ENCODE measurements around the gene ITGB7. TPM values are rescaled to one million over a fixed set of nuclear protein-coding genes. Genes with fewer than 3 reads are reported as not detected.

Gene ITGB7, protein sequence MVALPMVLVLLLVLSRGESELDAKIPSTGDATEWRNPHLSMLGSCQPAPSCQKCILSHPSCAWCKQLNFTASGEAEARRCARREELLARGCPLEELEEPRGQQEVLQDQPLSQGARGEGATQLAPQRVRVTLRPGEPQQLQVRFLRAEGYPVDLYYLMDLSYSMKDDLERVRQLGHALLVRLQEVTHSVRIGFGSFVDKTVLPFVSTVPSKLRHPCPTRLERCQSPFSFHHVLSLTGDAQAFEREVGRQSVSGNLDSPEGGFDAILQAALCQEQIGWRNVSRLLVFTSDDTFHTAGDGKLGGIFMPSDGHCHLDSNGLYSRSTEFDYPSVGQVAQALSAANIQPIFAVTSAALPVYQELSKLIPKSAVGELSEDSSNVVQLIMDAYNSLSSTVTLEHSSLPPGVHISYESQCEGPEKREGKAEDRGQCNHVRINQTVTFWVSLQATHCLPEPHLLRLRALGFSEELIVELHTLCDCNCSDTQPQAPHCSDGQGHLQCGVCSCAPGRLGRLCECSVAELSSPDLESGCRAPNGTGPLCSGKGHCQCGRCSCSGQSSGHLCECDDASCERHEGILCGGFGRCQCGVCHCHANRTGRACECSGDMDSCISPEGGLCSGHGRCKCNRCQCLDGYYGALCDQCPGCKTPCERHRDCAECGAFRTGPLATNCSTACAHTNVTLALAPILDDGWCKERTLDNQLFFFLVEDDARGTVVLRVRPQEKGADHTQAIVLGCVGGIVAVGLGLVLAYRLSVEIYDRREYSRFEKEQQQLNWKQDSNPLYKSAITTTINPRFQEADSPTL
- polyA plus RNA-seq (2012; ENCODE audit: low read depth, missing spikeins), result 154 TPM

GRCh38 chr12:53207042-53207441 is at the start of gene ITGB7:
TSS of gene ITGB7 (minus strand) at chr12:53207251. CDS start at chr12:53200443, 6,808 bp downstream.
- DNase-seq (ENCODE audit: insufficient read length, low spot score) (peak; percentile 60), FAIRE-seq (peak; percentile 90)
- peak; percentile 93 for TF ChIP-seq TAF1 (IDR thresholded peaks at IDR 0.05; ENCODE audit: low read depth, low read length)
- no peak for TF ChIP-seq PAX5 (IDR thresholded peaks at IDR 0.05; ENCODE audit: insufficient read depth, low read length, severe bottlenecking)
- peak; percentile 72; the same call in 1 of the 2 replicates for TF ChIP-seq POU2F2 (IDR thresholded peaks at IDR 0.05; ENCODE audit: low read depth, low read length)
- peak; percentile 89 for TF ChIP-seq SPI1 (IDR thresholded peaks at IDR 0.05; ENCODE audit: low read depth, low read length)
- TF ChIP-seq POLR2AphosphoS5 (IDR thresholded peaks at IDR 0.05; ENCODE audit: low read depth, low read length), result peak; percentile 96
- peak; percentile 98 for TF ChIP-seq POLR2A (IDR thresholded peaks at IDR 0.05; ENCODE audit: low read depth, low read length)

GRCh38 chr12:53255996-53256395 is 48.9 kb upstream of the ITGB7 start:
- DNase-seq (ENCODE audit: insufficient read length, low spot score) (no peak), FAIRE-seq (no peak)
- TF ChIP-seq TAF1 (IDR thresholded peaks at IDR 0.05; ENCODE audit: low read depth, low read length), result no peak
- peak; percentile 99 for TF ChIP-seq SPI1 (IDR thresholded peaks at IDR 0.05; ENCODE audit: low read depth, low read length)

- no peak for FAIRE-seq
- no peak for DNase-seq (ENCODE audit: insufficient read length, low spot score)
- no peak for TF ChIP-seq POLR2A (IDR thresholded peaks at IDR 0.05; ENCODE audit: low read depth, low read length)
- no peak for TF ChIP-seq TAF1 (IDR thresholded peaks at IDR 0.05; ENCODE audit: low read depth, low read length)
- TF ChIP-seq PAX5 (IDR thresholded peaks at IDR 0.05; ENCODE audit: insufficient read depth, low read length, severe bottlenecking), result no peak
- no peak for TF ChIP-seq POU2F2 (IDR thresholded peaks at IDR 0.05; ENCODE audit: low read depth, low read length)
- TF ChIP-seq POLR2AphosphoS5 (IDR thresholded peaks at IDR 0.05; ENCODE audit: low read depth, low read length), result no peak
Measured at GRCh38 chr12:53254816-53255545, 47.9 kb upstream of the ITGB7 start.

- no peak for DNase-seq (ENCODE audit: insufficient read length, low spot score)
- FAIRE-seq, result no peak
- TF ChIP-seq POLR2A (IDR thresholded peaks at IDR 0.05; ENCODE audit: low read depth, low read length) (no peak), POLR2AphosphoS5 (IDR thresholded peaks at IDR 0.05; ENCODE audit: low read depth, low read length) (no peak), PAX5 (IDR thresholded peaks at IDR 0.05; ENCODE audit: insufficient read depth, low read length, severe bottlenecking) (no peak), POU2F2 (IDR thresholded peaks at IDR 0.05; ENCODE audit: low read depth, low read length) (no peak), SPI1 (IDR thresholded peaks at IDR 0.05; ENCODE audit: low read depth, low read length) (no peak), TAF1 (IDR thresholded peaks at IDR 0.05; ENCODE audit: low read depth, low read length) (no peak)
Measured at GRCh38 chr12:53253298-53253697, 46.2 kb upstream of the ITGB7 start.

DNA sequence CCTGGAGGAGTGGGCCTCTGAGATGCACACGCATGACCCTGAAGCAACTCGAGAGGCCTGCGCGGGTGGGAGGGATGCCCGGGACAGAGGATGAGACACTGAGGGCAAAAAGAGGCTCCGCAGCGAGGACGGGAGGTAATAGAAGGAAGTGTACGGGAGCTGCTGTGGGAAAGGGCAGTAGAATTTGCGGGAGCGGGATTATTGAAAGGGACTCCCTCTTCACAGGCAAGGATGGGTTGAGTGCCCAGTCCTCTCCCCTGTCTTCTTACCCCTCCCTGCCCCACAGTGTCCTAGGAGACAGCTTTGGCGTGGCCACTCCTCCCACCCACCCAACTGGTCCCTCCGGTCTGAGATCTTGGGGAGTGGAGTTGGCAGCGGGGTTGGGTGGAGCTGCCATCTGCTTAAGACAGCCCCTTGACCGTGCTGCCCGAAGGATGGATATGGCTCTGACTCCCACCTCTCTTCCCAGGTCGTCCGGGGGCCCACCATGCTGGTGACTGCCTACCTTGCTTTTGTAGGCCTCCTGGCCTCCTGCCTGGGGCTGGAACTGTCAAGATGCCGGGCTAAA is 45.4 kb upstream of the ITGB7 start:
- no peak for TF ChIP-seq SPI1 (IDR thresholded peaks at IDR 0.05; ENCODE audit: low read depth, low read length)
- TF ChIP-seq TAF1 (IDR thresholded peaks at IDR 0.05; ENCODE audit: low read depth, low read length), result no peak
- TF ChIP-seq PAX5 (IDR thresholded peaks at IDR 0.05; ENCODE audit: insufficient read depth, low read length, severe bottlenecking), result no peak
- TF ChIP-seq POLR2AphosphoS5 (IDR thresholded peaks at IDR 0.05; ENCODE audit: low read depth, low read length), result no peak
- TF ChIP-seq POU2F2 (IDR thresholded peaks at IDR 0.05; ENCODE audit: low read depth, low read length), result no peak
- TF ChIP-seq POLR2A (IDR thresholded peaks at IDR 0.05; ENCODE audit: low read depth, low read length), result no peak
- DNase-seq (ENCODE audit: insufficient read length, low spot score) (no peak), FAIRE-seq (peak; percentile 13)

DNA sequence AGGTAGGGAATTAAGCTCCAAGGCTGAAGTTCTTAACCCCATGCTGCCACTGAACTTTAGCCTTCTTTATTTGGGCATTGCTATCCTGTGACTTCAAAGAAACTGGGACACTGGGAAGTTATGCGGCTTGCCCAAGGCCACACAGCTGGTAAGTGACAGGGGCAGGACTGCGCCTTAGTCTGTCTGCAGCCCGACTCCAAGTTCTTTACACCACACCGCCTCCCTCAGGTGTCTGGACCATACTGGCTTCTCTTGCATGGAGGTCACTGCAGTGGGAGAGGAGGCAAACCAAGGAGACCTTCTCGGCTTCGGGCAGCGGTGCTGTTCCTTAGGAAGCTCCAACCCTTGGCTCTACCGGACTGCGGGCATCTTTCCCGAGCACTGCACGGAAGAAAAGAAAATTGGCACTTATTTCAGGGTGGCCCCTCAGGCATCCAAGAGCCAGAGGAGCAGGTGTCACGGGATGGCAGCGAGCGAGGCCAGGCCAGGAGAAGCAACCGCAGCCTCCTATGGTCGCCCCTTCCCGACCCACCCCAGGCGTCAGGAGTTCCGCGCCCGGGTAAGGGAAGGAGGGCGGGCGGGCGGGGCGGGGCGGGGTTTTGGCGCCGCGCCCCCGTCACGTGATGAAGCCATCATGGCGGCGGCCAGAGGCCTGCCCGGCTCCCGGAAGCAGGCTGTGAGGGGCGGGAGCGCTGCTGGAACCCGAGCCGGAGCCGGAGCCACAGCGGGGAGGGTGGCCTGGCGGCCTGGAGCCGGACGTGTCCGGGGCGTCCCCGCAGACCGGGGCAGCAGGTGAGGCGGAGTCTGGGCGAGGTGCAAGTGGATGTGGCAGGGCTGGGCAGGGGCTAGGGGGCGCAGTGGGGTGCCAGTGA is 44.7 kb upstream of the ITGB7 start:
- TF ChIP-seq SPI1 (IDR thresholded peaks at IDR 0.05; ENCODE audit: low read depth, low read length) (no peak), POLR2A (IDR thresholded peaks at IDR 0.05; ENCODE audit: low read depth, low read length) (peak; percentile 72), POU2F2 (IDR thresholded peaks at IDR 0.05; ENCODE audit: low read depth, low read length) (no peak), TAF1 (IDR thresholded peaks at IDR 0.05; ENCODE audit: low read depth, low read length) (peak; percentile 60), PAX5 (IDR thresholded peaks at IDR 0.05; ENCODE audit: insufficient read depth, low read length, severe bottlenecking) (no peak), POLR2AphosphoS5 (IDR thresholded peaks at IDR 0.05; ENCODE audit: low read depth, low read length) (peak; percentile 39; the same call in 1 of the 2 replicates)
- peak; percentile 66 for FAIRE-seq
- peak; percentile 92 for DNase-seq (ENCODE audit: insufficient read length, low spot score)

- DNase-seq (ENCODE audit: insufficient read length, low spot score) (no peak), FAIRE-seq (no peak)
- TF ChIP-seq POLR2A (IDR thresholded peaks at IDR 0.05; ENCODE audit: low read depth, low read length), result no peak
- TF ChIP-seq PAX5 (IDR thresholded peaks at IDR 0.05; ENCODE audit: insufficient read depth, low read length, severe bottlenecking), result no peak
- no peak for TF ChIP-seq POU2F2 (IDR thresholded peaks at IDR 0.05; ENCODE audit: low read depth, low read length)
- TF ChIP-seq TAF1 (IDR thresholded peaks at IDR 0.05; ENCODE audit: low read depth, low read length), result no peak
- no peak for TF ChIP-seq SPI1 (IDR thresholded peaks at IDR 0.05; ENCODE audit: low read depth, low read length)
- TF ChIP-seq POLR2AphosphoS5 (IDR thresholded peaks at IDR 0.05; ENCODE audit: low read depth, low read length), result no peak
Measured at GRCh38 chr12:53245286-53245685, 38.2 kb upstream of the ITGB7 start.

GRCh38 chr12:53244337-53244736 is 37.3 kb upstream of the ITGB7 start:
- no peak for FAIRE-seq
- TF ChIP-seq POLR2A (IDR thresholded peaks at IDR 0.05; ENCODE audit: low read depth, low read length) (no peak), TAF1 (IDR thresholded peaks at IDR 0.05; ENCODE audit: low read depth, low read length) (no peak), SPI1 (IDR thresholded peaks at IDR 0.05; ENCODE audit: low read depth, low read length) (no peak), PAX5 (IDR thresholded peaks at IDR 0.05; ENCODE audit: insufficient read depth, low read length, severe bottlenecking) (no peak), POU2F2 (IDR thresholded peaks at IDR 0.05; ENCODE audit: low read depth, low read length) (no peak), POLR2AphosphoS5 (IDR thresholded peaks at IDR 0.05; ENCODE audit: low read depth, low read length) (no peak)
- no peak for DNase-seq (ENCODE audit: insufficient read length, low spot score)

All from GM12891 (cell line).